KMS-11 (cell line): ENCODE results near the gene PLCB2.

Experiments
- H2AFZ ChIP-seq: fragments of 200-600 bp; sonication (generic); 2 replicates; pipeline ENCODE4 v1.6.1; 2016; ENCODE audit warnings: antibody characterized with exemption, mixed run types, low read depth
- H3K27ac ChIP-seq: fragments of 200-600 bp; sonication (generic); 2 replicates; pipeline ENCODE4 v1.6.1; 2016; ENCODE audit warnings: mild to moderate bottlenecking, mixed run types
- H3K27me3 ChIP-seq: fragments of 200-600 bp; sonication (generic); 2 replicates; pipeline ENCODE4 v1.6.1; 2017; ENCODE audit warnings: mild to moderate bottlenecking, low read depth, mixed run types, moderate library complexity; ENCODE audit not compliant: insufficient read depth
- H3K36me3 ChIP-seq: fragments of 200-600 bp; sonication (generic); 2 replicates; pipeline ENCODE4 v1.6.1; 2017; ENCODE audit warnings: mild to moderate bottlenecking, mixed run types; ENCODE audit not compliant: insufficient read depth
- H3K4me1 ChIP-seq: fragments of 200-600 bp; sonication (generic); 2 replicates; pipeline ENCODE4 v1.6.1; 2016; ENCODE audit warnings: mild to moderate bottlenecking, low read depth, mixed run types; ENCODE audit not compliant: poor library complexity, severe bottlenecking
- H3K4me2 ChIP-seq: fragments of 200-600 bp; sonication (generic); 2 replicates; pipeline ENCODE4 v1.7.0; 2016; ENCODE audit warnings: mild to moderate bottlenecking, mixed run types
- H3K4me3 ChIP-seq: fragments of 200-600 bp; sonication (generic); IDR thresholded peaks from 2 replicates; pipeline ENCODE4 v1.6.1; 2017; ENCODE audit warnings: low read depth, low read length, mixed read lengths; ENCODE audit not compliant: insufficient read depth
- H3K79me2 ChIP-seq: fragments of 200-600 bp; sonication (generic); 2 replicates; pipeline ENCODE4 v1.6.1; 2016; ENCODE audit warnings: low read depth, mixed run types; ENCODE audit not compliant: insufficient read depth
- H3K9ac ChIP-seq: fragments of 200-600 bp; sonication (generic); 2 replicates; pipeline ENCODE4 v1.6.1; 2016; ENCODE audit warnings: mild to moderate bottlenecking, mixed run types
- H4K20me1 ChIP-seq: fragments of 200-600 bp; sonication (generic); 2 replicates; pipeline ENCODE4 v1.6.1; 2016; ENCODE audit warnings: mild to moderate bottlenecking, mixed run types; ENCODE audit not compliant: insufficient read depth
- TF ChIP-seq, protein P1 (sequence below): fragments of 200-600 bp; sonication (generic); conservative IDR thresholded peaks from 2 replicates; pipeline ENCODE4 v1.6.1; 2017; ENCODE audit warnings: low read depth, mild to moderate bottlenecking, antibody characterized with exemption, low read length, moderate library complexity, mixed read lengths

The PLCB2 gene

GRCh38 chr15:40306371-40306770 is 1.4 kb downstream of the PLCB2 start:
- Histone ChIP-seq H3K4me1 (no peaks in the 10 kb centered on the region), H3K4me3 (no peak overlapping the region), H3K4me2 (no peak overlapping the region), H3K27ac (no peak overlapping the region), H3K27me3 (no peaks in the 10 kb centered on the region), H4K20me1 (no peaks in the 10 kb centered on the region), H3K9ac (no peak overlapping the region), H3K79me2 (no peaks in the 10 kb centered on the region), H2AFZ (no peak overlapping the region), H3K36me3 (no peaks in the 10 kb centered on the region)
- TF ChIP-seq, protein P1, sequence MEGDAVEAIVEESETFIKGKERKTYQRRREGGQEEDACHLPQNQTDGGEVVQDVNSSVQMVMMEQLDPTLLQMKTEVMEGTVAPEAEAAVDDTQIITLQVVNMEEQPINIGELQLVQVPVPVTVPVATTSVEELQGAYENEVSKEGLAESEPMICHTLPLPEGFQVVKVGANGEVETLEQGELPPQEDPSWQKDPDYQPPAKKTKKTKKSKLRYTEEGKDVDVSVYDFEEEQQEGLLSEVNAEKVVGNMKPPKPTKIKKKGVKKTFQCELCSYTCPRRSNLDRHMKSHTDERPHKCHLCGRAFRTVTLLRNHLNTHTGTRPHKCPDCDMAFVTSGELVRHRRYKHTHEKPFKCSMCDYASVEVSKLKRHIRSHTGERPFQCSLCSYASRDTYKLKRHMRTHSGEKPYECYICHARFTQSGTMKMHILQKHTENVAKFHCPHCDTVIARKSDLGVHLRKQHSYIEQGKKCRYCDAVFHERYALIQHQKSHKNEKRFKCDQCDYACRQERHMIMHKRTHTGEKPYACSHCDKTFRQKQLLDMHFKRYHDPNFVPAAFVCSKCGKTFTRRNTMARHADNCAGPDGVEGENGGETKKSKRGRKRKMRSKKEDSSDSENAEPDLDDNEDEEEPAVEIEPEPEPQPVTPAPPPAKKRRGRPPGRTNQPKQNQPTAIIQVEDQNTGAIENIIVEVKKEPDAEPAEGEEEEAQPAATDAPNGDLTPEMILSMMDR, result no peak

- TF ChIP-seq, protein P1, result no peak
- Histone ChIP-seq H3K79me2 (no peaks in the 10 kb centered on the region), H4K20me1 (no peaks in the 10 kb centered on the region), H2AFZ (no peak overlapping the region), H3K27ac (no peak overlapping the region), H3K27me3 (no peaks in the 10 kb centered on the region), H3K4me1 (no peaks in the 10 kb centered on the region), H3K36me3 (no peaks in the 10 kb centered on the region), H3K4me2 (no peak overlapping the region), H3K4me3 (no peak overlapping the region), H3K9ac (no peak overlapping the region)
Measured at GRCh38 chr15:40305281-40305680, 2.5 kb downstream of the PLCB2 start.

- no peaks in the 10 kb centered on the region for H3K79me2 ChIP-seq
- no peaks in the 10 kb centered on the region; the same call in 1 of the 2 replicates for H3K27me3 ChIP-seq
- no peak overlapping the region for H3K4me3 ChIP-seq
Measured at GRCh38 chr15:40303576-40303975, 4.2 kb downstream of the PLCB2 start.

DNA sequence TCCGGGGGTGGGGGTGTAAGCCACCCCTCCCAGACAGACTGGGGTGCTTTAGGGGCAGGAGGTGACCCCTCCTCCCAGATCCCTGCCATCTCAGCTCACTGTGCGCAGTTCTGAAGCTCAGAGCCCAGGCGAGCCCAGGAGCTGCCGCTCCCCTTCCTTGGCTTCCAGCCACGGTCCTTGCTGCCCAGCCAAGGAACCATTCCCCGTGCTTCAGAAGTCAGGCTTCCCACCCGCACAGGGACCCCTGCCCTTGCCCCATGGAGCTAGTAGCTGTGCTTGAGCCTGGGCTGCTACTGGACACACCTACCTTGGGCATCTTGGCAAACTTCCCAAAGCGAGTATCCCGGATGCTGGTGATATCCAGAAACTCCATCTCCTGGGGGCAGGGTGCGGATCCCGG is 4.8 kb downstream of the PLCB2 start:
- H3K27me3 ChIP-seq, result no peaks in the 10 kb centered on the region; the same call in 1 of the 2 replicates
- no peaks in the 10 kb centered on the region for H3K79me2 ChIP-seq

More at GRCh38 chr15:40303576-40303975, 4.2 kb downstream of the PLCB2 start:
- Histone ChIP-seq H2AFZ (no peak overlapping the region), H3K36me3 (no peaks in the 10 kb centered on the region), H3K9ac (no peak overlapping the region), H3K4me1 (no peaks in the 10 kb centered on the region), H4K20me1 (no peaks in the 10 kb centered on the region), H3K27ac (no peak overlapping the region), H3K4me2 (no peak overlapping the region)
- TF ChIP-seq, protein P1, result no peak

More for the DNA sequence above, 4.8 kb downstream of the PLCB2 start:
- Histone ChIP-seq H3K9ac (no peak overlapping the region), H3K4me2 (no peak overlapping the region), H3K4me1 (no peaks in the 10 kb centered on the region), H3K4me3 (no peak overlapping the region), H4K20me1 (no peaks in the 10 kb centered on the region), H2AFZ (no peak overlapping the region), H3K27ac (no peak overlapping the region), H3K36me3 (no peaks in the 10 kb centered on the region)
- TF ChIP-seq, protein P1, result no peak
